ENCODE measurements around the gene UBA1.

DNA sequence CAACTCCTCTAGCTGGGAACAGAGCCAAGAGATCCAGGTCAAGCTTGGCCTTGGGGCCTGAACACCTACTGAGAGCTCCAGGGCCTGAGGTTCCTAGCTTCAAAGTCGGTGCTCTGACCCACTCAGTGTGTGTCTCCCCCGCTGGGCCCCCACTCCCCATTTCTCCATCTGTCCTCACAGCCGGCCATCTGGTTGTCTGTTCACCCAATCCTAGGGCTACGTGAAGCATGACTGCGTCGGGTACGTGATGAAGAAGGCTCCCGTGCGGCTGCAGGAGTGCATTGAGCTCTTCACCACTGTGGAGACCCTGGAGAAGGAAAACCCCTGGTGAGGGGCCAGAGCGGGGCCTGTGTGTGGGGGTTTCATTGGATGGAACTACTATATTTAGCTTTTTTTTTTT, 51.5 kb downstream of the UBA1 start:
- TF ChIP-seq POLR2A (IDR thresholded peaks at IDR 0.05): no peak
- no peak for TF ChIP-seq POLR2AphosphoS5 (IDR thresholded peaks at IDR 0.05)
- TF ChIP-seq, protein P1, sequence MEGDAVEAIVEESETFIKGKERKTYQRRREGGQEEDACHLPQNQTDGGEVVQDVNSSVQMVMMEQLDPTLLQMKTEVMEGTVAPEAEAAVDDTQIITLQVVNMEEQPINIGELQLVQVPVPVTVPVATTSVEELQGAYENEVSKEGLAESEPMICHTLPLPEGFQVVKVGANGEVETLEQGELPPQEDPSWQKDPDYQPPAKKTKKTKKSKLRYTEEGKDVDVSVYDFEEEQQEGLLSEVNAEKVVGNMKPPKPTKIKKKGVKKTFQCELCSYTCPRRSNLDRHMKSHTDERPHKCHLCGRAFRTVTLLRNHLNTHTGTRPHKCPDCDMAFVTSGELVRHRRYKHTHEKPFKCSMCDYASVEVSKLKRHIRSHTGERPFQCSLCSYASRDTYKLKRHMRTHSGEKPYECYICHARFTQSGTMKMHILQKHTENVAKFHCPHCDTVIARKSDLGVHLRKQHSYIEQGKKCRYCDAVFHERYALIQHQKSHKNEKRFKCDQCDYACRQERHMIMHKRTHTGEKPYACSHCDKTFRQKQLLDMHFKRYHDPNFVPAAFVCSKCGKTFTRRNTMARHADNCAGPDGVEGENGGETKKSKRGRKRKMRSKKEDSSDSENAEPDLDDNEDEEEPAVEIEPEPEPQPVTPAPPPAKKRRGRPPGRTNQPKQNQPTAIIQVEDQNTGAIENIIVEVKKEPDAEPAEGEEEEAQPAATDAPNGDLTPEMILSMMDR (IDR thresholded peaks at IDR 0.05): no peak

Data from prostate gland (tissue), 2 donors.